WTC11 (cell line): ENCODE data around the gene ERC1. TPM values are rescaled to one million over a fixed set of nuclear protein-coding genes. Genes with fewer than 3 reads are reported as not detected.

Source experiments
- ATAC-seq: fragments of 200-7000 bp; cut with Tn5 transposase; 2 replicates; pipeline ENCODE4 v1.10.0; 2021; ENCODE audit warnings: mild to moderate bottlenecking, moderate library complexity
- CTCF ChIA-PET: fragments of 300-600 bp; sonication (Branson Sonifier 250); formaldehyde crosslinking; loops from one replicate; lab custom pipeline; 2021; ENCODE audit warnings: antibody characterized with exemption; lab: Charles Lee
- POLR2A ChIA-PET: fragments of 350-600 bp; sonication (Branson Sonifier 250); formaldehyde crosslinking; loops from one replicate; lab custom pipeline; 2021; ENCODE audit warnings: antibody characterized with exemption; lab: Charles Lee
- DNase-seq: peaks from one replicate; pipeline ENCODE4 v3.0.0; 2021; ENCODE audit warnings: low spot score
- H3K27ac Mint-ChIP-seq: 2 replicates; pipeline ENCODE4 v1.8.0; 2021; ENCODE audit warnings: mixed read lengths
- H3K27me3 Mint-ChIP-seq: 2 replicates; pipeline ENCODE4 v1.8.0; 2021; ENCODE audit warnings: low read depth, mild to moderate bottlenecking, moderate library complexity, mixed read lengths
- H3K36me3 Mint-ChIP-seq: 2 replicates; pipeline ENCODE4 v1.8.0; 2021; ENCODE audit warnings: mixed read lengths
- H3K4me1 Mint-ChIP-seq: 2 replicates; pipeline ENCODE4 v1.8.0; 2022; ENCODE audit warnings: mixed read lengths
- H3K4me3 Mint-ChIP-seq: 2 replicates; pipeline ENCODE4 v1.8.0; 2021; ENCODE audit warnings: mild to moderate bottlenecking, moderate library complexity, mixed read lengths
- H3K9me3 Mint-ChIP-seq: 2 replicates; pipeline ENCODE4 v1.8.0; 2021; ENCODE audit warnings: mixed read lengths
- ARID4B ChIP-seq: sonication (generic); formaldehyde crosslinking; IDR thresholded peaks from 2 replicates; pipeline ENCODE4 v1.8.0; 2023; ENCODE audit warnings: missing genetic modification reagents, mild to moderate bottlenecking, borderline replicate concordance
- CDX4 ChIP-seq: fragments of 250-450 bp; sonication (Bioruptor Pico); IDR thresholded peaks from 2 replicates; pipeline ENCODE4 v1.9.0; 2021; ENCODE audit warnings: moderate library complexity, mild to moderate bottlenecking, inconsistent platforms, borderline replicate concordance
- ERG ChIP-seq: fragments of 250-450 bp; sonication (Bioruptor Pico); IDR thresholded peaks from 2 replicates; pipeline ENCODE4 v1.8.0; 2021; ENCODE audit warnings: mild to moderate bottlenecking
- ESRRA ChIP-seq: sonication (generic); formaldehyde crosslinking; IDR thresholded peaks from 2 replicates; pipeline ENCODE4 v1.8.1; 2022; ENCODE audit warnings: mild to moderate bottlenecking, missing genetic modification reagents, borderline replicate concordance
- FOXK1 ChIP-seq: sonication (generic); formaldehyde crosslinking; IDR thresholded peaks from 2 replicates; pipeline ENCODE4 v1.8.0; 2022; ENCODE audit warnings: mild to moderate bottlenecking, moderate library complexity, missing genetic modification reagents
- IRF2 ChIP-seq: sonication (generic); formaldehyde crosslinking; IDR thresholded peaks from 2 replicates; pipeline ENCODE4 v1.8.0; 2022; ENCODE audit warnings: low read depth, missing genetic modification reagents, borderline replicate concordance
- MXD4 ChIP-seq: fragments of 250-450 bp; sonication (Bioruptor Pico); IDR thresholded peaks from 2 replicates; pipeline ENCODE4 v1.8.0; 2021; ENCODE audit warnings: mild to moderate bottlenecking, moderate library complexity, borderline replicate concordance
- NFE2L1 ChIP-seq: sonication (generic); formaldehyde crosslinking; IDR thresholded peaks from 2 replicates; pipeline ENCODE4 v1.8.1; 2023; ENCODE audit warnings: missing genetic modification reagents
- NR3C1 ChIP-seq: sonication (generic); formaldehyde crosslinking; conservative IDR thresholded peaks from 2 replicates; pipeline ENCODE4 v1.8.1; 2023; ENCODE audit warnings: low read depth, mild to moderate bottlenecking, missing genetic modification reagents
- SMAD3 ChIP-seq: sonication (generic); formaldehyde crosslinking; IDR thresholded peaks from 2 replicates; pipeline ENCODE4 v1.8.0; 2022; ENCODE audit warnings: missing genetic modification reagents, mild to moderate bottlenecking, borderline replicate concordance
- USF1 ChIP-seq: sonication (generic); formaldehyde crosslinking; IDR thresholded peaks from 2 replicates; pipeline ENCODE4 v1.8.0; 2022; ENCODE audit warnings: mild to moderate bottlenecking, missing genetic modification reagents
- ZBTB21 ChIP-seq: sonication (generic); formaldehyde crosslinking; IDR thresholded peaks from 2 replicates; pipeline ENCODE4 v1.8.1; 2023; ENCODE audit warnings: mild to moderate bottlenecking, missing genetic modification reagents, borderline replicate concordance
- ZNF219 ChIP-seq: sonication (generic); formaldehyde crosslinking; IDR thresholded peaks from 2 replicates; pipeline ENCODE4 v1.8.0; 2023; ENCODE audit warnings: missing genetic modification reagents, mild to moderate bottlenecking, borderline replicate concordance
- ZNF263 ChIP-seq: sonication (generic); formaldehyde crosslinking; IDR thresholded peaks from 2 replicates; pipeline ENCODE4 v1.8.1; 2022; ENCODE audit warnings: low read depth, mild to moderate bottlenecking, moderate library complexity, missing genetic modification reagents
- total RNA-seq: library from RNA; stranded (reverse); gene quantifications from 3 replicates; pipeline ENCODE4 v1.2.3, GENCODE V29; 2021
- TF ChIP-seq, protein P1 (sequence below): sonication (generic); formaldehyde crosslinking; IDR thresholded peaks from 2 replicates; pipeline ENCODE4 v1.8.0; 2022; ENCODE audit warnings: mild to moderate bottlenecking, missing genetic modification reagents
- TF ChIP-seq, protein P2 (sequence below): sonication (generic); formaldehyde crosslinking; IDR thresholded peaks from 2 replicates; pipeline ENCODE4 v1.8.1; 2023; ENCODE audit warnings: mild to moderate bottlenecking, moderate library complexity, missing genetic modification reagents
- TF ChIP-seq, protein P3 (sequence below): fragments of 250-450 bp; sonication (Bioruptor Pico); IDR thresholded peaks from 2 replicates; pipeline ENCODE4 v1.9.0; 2021; ENCODE audit warnings: mild to moderate bottlenecking

Gene ERC1
- total RNA-seq, 1 experiment from 2014 or later: 47.5 TPM

DNA sequence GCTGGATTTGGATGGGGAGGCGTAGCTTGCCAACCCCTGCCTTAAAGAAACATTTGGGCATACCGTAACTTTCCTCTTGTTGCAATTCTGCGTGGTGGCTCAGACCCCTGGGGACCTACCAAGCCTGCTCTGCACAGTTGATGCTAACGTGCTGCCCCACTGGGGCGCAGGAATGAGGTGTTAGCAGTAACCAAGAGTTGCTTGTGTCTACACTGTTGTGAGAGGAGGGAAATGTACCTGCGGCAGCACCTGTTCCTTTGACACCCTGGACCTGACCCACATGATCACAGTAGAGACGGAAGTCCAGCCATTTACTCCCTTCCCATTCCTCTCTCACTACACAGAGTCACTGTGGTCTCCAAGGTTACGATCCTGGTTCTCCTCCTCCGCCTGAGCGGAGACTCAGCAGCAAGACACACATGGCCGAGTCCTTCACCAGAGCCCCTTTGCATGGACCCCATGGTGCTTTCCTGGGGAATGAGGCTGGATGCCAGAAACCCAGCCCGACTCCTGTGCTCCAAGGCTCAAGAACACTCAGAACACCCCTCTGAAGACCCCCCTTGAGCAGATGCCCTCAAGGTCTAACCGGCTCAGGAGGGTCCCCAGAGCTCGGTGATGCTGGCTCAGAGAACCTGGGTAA is 518.5 kb downstream of the ERC1 start (continued):
- TF ChIP-seq ZNF219 (CRISPR knock-in tag) (no peak), MXD4 (CRISPR knock-in tag) (no peak), ARID4B (CRISPR knock-in tag) (no peak), ERG (CRISPR knock-in tag) (no peak), CDX4 (no peak)

GRCh38 chr12:1510056-1510812 is 519.2 kb downstream of the ERC1 start:
- ATAC-seq (no peak), DNase-seq (no peak)
- H3K9me3 Mint-ChIP-seq: peaks cover 8% of the 10 kb centered on the region
- TF ChIP-seq NFE2L1 (no peak), USF1 (no peak), ZNF263 (CRISPR knock-in tag) (no peak), FOXK1 (no peak), IRF2 (CRISPR knock-in tag) (no peak), ZBTB21 (no peak), NR3C1 (no peak)
- H3K27me3 Mint-ChIP-seq: no peaks in the 10 kb centered on the region
- no peak overlapping the region for H3K27ac Mint-ChIP-seq
- no peak overlapping the region for H3K4me3 Mint-ChIP-seq
- CTCF ChIA-PET: no interaction called here
- no peaks in the 10 kb centered on the region for H3K36me3 Mint-ChIP-seq
- POLR2A ChIA-PET: no interaction called here
- no peaks in the 10 kb centered on the region for H3K4me1 Mint-ChIP-seq

DNA sequence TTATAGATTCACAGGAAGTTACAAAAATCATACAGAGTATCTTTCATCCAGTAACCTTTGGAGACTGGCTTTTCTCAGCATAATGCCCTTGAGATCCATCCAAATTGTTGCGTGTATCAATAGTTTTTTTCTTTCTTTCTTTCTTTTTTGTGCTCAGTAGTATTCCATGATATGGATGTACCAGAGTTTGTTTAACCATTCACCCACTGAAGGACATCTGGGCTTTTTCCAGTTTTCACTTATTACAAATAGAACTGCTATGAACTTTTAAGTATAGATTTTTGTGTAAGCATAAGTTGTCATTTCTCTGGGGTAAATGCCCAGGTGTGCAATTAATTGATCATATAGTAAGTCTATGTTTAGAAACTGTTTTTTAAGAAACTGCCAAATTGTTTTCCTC is 524.0 kb downstream of the ERC1 start:
- Mint-ChIP-seq H3K27me3 (no peaks in the 10 kb centered on the region; the same call in 1 of the 2 replicates), H3K36me3 (no peaks in the 10 kb centered on the region), H3K4me3 (no peak overlapping the region), H3K27ac (no peak overlapping the region), H3K4me1 (peaks cover 12% of the 10 kb centered on the region), H3K9me3 (peaks cover 12% of the 10 kb centered on the region)
- ChIA-PET POLR2A (no interaction called here), CTCF (no interaction called here)
- no peak for ATAC-seq
- DNase-seq: no peak
- TF ChIP-seq, protein P1, sequence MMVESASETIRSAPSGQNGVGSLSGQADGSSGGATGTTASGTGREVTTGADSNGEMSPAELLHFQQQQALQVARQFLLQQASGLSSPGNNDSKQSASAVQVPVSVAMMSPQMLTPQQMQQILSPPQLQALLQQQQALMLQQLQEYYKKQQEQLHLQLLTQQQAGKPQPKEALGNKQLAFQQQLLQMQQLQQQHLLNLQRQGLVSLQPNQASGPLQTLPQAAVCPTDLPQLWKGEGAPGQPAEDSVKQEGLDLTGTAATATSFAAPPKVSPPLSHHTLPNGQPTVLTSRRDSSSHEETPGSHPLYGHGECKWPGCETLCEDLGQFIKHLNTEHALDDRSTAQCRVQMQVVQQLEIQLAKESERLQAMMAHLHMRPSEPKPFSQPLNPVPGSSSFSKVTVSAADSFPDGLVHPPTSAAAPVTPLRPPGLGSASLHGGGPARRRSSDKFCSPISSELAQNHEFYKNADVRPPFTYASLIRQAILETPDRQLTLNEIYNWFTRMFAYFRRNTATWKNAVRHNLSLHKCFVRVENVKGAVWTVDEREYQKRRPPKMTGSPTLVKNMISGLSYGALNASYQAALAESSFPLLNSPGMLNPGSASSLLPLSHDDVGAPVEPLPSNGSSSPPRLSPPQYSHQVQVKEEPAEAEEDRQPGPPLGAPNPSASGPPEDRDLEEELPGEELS (CRISPR knock-in tag): no peak
- TF ChIP-seq, protein P2, sequence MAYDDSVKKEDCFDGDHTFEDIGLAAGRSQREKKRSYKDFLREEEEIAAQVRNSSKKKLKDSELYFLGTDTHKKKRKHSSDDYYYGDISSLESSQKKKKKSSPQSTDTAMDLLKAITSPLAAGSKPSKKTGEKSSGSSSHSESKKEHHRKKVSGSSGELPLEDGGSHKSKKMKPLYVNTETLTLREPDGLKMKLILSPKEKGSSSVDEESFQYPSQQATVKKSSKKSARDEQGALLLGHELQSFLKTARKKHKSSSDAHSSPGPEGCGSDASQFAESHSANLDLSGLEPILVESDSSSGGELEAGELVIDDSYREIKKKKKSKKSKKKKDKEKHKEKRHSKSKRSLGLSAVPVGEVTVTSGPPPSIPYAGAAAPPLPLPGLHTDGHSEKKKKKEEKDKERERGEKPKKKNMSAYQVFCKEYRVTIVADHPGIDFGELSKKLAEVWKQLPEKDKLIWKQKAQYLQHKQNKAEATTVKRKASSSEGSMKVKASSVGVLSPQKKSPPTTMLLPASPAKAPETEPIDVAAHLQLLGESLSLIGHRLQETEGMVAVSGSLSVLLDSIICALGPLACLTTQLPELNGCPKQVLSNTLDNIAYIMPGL: no peak
- TF ChIP-seq ESRRA (CRISPR knock-in tag): no peak
- no peak for TF ChIP-seq SMAD3 (CRISPR knock-in tag)
- TF ChIP-seq, protein P3, sequence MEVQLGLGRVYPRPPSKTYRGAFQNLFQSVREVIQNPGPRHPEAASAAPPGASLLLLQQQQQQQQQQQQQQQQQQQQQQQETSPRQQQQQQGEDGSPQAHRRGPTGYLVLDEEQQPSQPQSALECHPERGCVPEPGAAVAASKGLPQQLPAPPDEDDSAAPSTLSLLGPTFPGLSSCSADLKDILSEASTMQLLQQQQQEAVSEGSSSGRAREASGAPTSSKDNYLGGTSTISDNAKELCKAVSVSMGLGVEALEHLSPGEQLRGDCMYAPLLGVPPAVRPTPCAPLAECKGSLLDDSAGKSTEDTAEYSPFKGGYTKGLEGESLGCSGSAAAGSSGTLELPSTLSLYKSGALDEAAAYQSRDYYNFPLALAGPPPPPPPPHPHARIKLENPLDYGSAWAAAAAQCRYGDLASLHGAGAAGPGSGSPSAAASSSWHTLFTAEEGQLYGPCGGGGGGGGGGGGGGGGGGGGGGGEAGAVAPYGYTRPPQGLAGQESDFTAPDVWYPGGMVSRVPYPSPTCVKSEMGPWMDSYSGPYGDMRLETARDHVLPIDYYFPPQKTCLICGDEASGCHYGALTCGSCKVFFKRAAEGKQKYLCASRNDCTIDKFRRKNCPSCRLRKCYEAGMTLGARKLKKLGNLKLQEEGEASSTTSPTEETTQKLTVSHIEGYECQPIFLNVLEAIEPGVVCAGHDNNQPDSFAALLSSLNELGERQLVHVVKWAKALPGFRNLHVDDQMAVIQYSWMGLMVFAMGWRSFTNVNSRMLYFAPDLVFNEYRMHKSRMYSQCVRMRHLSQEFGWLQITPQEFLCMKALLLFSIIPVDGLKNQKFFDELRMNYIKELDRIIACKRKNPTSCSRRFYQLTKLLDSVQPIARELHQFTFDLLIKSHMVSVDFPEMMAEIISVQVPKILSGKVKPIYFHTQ: no peak
